Neutrophil (primary cell): Measurements from ENCODE around the gene QARS1.
A peak's percentile ranks its signal among the peaks of the same experiment; 100 is the strongest.

Experiments
- H3K27ac ChIP-seq: fragments of 200-600 bp; sonication (generic); 2 replicates; pipeline ENCODE4 v1.5.1; 2016; ENCODE audit warnings: mild to moderate bottlenecking, moderate library complexity
- H3K27me3 ChIP-seq: fragments of 200-600 bp; sonication (generic); 2 replicates; pipeline ENCODE4 v1.6.0; 2016; ENCODE audit warnings: mild to moderate bottlenecking
- H3K36me3 ChIP-seq: fragments of 200-600 bp; sonication (generic); 2 replicates; pipeline ENCODE4 v1.5.1; 2017
- H3K4me1 ChIP-seq, 2 experiments: fragments of 200-600 bp in 1 of 2; sonication (generic) in 1 of 2; 1 replicate in 1 of 2; 2 replicates in 1 of 2; pipeline versions ENCODE4 v1.5.1 to v1.6.1; 2013 to 2016; ENCODE audit warnings: low read depth in 1 of 2, low read length in 1 of 2, mild to moderate bottlenecking in 1 of 2, moderate library complexity in 1 of 2; ENCODE audit not compliant: control insufficient read depth in 1 of 2, insufficient read depth in 1 of 2
- H3K4me3 ChIP-seq, 2 experiments: fragments of 200-600 bp in 1 of 2; sonication (generic) in 1 of 2; 1 replicate in 1 of 2; 2 replicates in 1 of 2; pipeline ENCODE4 v1.5.1; 2013 to 2016; ENCODE audit warnings: low read depth in 1 of 2, low read length in 1 of 2, mild to moderate bottlenecking in 1 of 2, moderate library complexity in 1 of 2
- H3K9me3 ChIP-seq: fragments of 200-600 bp; sonication (generic); 2 replicates; pipeline ENCODE4 v1.5.1; 2016
- TF ChIP-seq, protein P1 (sequence below): fragments of 200-600 bp; sonication (generic); IDR thresholded peaks from 2 replicates; pipeline ENCODE4 v1.5.1; 2016; ENCODE audit warnings: antibody characterized with exemption

The QARS1 gene

DNA sequence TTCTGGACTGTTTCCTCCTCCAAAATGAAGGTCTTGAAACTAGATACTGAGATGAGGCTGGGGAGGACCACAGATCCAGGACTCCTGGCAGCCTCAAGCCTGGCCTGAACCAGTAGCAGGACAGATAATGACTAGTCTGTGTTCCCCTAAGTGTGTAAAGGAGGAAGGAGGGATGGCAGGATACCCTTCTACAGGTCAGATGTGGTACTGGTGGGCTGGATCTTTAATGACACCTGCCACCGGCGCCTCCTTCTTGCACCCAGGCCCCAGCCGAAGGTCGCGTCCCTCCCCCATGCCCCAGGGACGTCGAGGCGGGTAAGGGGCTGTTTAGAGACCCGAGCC, 15.5 kb upstream of the QARS1 start:
- Histone ChIP-seq H3K4me3 (peak overlapping the region; percentile 90 to 99), H3K4me1 (peaks cover 13 to 25% of the 10 kb centered on the region in 2 experiments), H3K27ac (peak overlapping the region; percentile 96), H3K9me3 (no peaks in the 10 kb centered on the region), H3K27me3 (no peaks in the 10 kb centered on the region), H3K36me3 (peaks cover 40% of the 10 kb centered on the region)
- TF ChIP-seq, protein P1, sequence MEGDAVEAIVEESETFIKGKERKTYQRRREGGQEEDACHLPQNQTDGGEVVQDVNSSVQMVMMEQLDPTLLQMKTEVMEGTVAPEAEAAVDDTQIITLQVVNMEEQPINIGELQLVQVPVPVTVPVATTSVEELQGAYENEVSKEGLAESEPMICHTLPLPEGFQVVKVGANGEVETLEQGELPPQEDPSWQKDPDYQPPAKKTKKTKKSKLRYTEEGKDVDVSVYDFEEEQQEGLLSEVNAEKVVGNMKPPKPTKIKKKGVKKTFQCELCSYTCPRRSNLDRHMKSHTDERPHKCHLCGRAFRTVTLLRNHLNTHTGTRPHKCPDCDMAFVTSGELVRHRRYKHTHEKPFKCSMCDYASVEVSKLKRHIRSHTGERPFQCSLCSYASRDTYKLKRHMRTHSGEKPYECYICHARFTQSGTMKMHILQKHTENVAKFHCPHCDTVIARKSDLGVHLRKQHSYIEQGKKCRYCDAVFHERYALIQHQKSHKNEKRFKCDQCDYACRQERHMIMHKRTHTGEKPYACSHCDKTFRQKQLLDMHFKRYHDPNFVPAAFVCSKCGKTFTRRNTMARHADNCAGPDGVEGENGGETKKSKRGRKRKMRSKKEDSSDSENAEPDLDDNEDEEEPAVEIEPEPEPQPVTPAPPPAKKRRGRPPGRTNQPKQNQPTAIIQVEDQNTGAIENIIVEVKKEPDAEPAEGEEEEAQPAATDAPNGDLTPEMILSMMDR = no peak

DNA sequence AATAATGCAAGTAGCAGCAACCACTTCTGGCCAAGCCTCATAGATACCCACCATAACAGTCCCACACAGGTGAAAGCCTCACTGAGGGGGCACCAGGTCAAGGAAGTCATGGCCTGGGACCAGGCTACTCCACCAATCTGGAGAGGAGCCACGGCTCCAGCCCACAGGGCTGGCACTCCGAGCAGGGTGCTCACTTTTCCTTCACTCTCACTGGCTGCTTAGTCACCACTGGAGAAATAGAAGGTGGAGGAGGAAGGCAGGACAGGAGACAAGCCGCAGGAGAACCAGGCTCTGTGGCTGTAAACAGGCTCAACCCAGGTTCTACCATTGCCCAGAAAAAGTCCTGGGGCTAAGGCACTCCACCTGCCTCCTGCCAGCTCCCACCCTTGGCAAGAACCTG, 14.9 kb upstream of the QARS1 start:
- Histone ChIP-seq H3K36me3 (peaks cover 47% of the 10 kb centered on the region), H3K4me1 (peaks cover 13 to 25% of the 10 kb centered on the region in 2 experiments), H3K27ac (peak overlapping the region; percentile 96), H3K9me3 (no peaks in the 10 kb centered on the region), H3K4me3 (peak overlapping the region; percentile 90 to 99), H3K27me3 (no peaks in the 10 kb centered on the region)
- TF ChIP-seq, protein P1 = no peak

DNA sequence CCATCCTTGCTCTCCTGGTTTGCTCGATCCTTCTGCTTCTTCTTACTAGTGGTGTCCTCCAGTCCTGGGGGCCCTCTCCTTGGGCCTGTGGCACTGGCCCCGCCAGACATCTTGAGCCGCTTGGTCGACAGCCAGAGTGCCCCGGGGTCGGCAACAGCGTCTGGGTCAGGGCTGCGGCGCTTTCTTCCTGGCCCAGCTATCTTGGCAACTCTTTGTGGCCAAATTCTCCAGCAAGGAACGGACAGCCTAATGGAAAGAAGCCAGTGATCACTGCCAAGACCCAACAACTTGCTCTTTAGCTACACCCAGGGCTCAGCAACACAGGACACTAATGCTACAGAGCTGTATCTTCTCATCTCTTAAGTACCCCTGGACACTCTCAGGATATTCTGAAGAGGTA, 14.5 kb upstream of the QARS1 start:
- Histone ChIP-seq H3K27me3 (no peaks in the 10 kb centered on the region), H3K9me3 (no peaks in the 10 kb centered on the region), H3K4me1 (peaks cover 13 to 25% of the 10 kb centered on the region in 2 experiments), H3K4me3 (no peak overlapping the region), H3K27ac (peak overlapping the region; percentile 96), H3K36me3 (peaks cover 51% of the 10 kb centered on the region)
- TF ChIP-seq, protein P1 = no peak

DNA sequence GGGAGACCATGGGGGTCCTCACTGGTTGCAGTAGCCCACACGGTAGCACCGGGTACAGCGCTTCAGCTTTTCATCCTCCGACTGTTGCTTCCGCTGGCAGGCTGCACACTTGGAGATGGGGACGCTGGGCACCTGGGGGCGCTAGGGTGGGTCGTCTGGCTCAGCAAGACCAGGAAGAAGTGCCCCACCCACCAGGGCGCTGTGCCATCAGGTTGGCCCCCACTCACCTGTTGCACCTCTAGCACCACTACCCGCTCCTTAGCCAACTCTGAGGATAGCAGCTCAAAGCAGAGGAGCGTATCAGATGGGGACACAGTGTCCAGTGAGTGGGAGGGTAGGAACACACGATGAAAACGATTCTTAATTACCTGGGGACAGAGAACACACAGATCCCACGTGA, 7.7 kb upstream of the QARS1 start:
- Histone ChIP-seq H3K4me3 (no peak overlapping the region), H3K27me3 (no peaks in the 10 kb centered on the region), H3K9me3 (no peaks in the 10 kb centered on the region), H3K36me3 (peaks cover 100% of the 10 kb centered on the region), H3K27ac (no peak overlapping the region), H3K4me1 (no peaks in the 10 kb centered on the region)
- TF ChIP-seq, protein P1 = no peak

DNA sequence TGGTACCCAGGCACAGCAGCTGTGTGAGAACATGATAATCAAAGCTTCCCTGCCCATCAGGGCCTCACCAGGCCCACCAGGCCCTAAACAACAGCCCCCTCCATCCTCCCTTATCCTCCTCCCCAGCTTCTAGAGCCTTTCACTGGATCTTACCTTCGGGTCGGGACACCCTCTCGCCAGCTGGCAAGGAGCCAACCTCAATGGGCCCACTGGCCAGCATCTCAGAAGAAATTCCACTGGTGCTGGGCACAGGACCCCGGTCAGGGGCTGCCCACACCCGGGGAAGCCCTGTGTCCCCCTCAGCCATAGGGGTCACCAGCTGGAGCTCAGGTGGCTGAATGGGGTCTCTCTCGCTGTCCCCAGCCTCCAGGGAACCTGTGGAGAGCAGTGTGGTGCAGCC, 6.8 kb upstream of the QARS1 start:
- Histone ChIP-seq H3K9me3 (no peaks in the 10 kb centered on the region), H3K27ac (no peak overlapping the region), H3K36me3 (peaks cover 98% of the 10 kb centered on the region), H3K27me3 (no peaks in the 10 kb centered on the region), H3K4me1 (no peaks in the 10 kb centered on the region), H3K4me3 (no peak overlapping the region)
- TF ChIP-seq, protein P1 = no peak

DNA sequence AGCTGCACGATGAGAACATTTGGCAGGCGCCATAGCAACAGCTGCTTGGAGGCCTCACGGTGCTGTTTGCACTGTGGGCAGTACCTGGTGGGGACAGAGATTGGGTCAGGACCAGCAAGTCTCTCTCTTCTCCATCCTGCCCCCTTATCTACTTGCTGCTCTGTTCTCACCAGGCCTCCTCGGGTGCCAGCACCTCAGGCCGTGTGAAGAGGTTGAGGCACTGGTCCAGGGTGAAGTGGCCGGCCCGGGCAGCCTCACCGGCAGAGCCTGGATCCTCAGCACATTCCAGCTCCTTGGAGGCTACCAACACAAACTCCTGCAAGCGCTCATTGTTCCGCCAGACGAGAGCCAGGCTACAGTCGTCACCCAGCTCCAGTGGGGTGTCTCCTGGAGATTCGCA, 6.2 kb upstream of the QARS1 start:
- TF ChIP-seq, protein P1 = no peak
- no peak overlapping the region for H3K4me3 ChIP-seq
- no peaks in the 10 kb centered on the region for H3K4me1 ChIP-seq
- H3K9me3 ChIP-seq = no peaks in the 10 kb centered on the region
- no peaks in the 10 kb centered on the region for H3K27me3 ChIP-seq
- H3K36me3 ChIP-seq = peaks cover 95% of the 10 kb centered on the region
- H3K27ac ChIP-seq = no peak overlapping the region
